ENCODE measurements around the gene DECR2. TPM values are rescaled to one million over a fixed set of nuclear protein-coding genes. Genes with fewer than 3 reads are reported as not detected.

Gene DECR2
- total and polyA plus RNA-seq, 2 experiments from 2014 or later = 54.5 to 80.5 TPM

DNA sequence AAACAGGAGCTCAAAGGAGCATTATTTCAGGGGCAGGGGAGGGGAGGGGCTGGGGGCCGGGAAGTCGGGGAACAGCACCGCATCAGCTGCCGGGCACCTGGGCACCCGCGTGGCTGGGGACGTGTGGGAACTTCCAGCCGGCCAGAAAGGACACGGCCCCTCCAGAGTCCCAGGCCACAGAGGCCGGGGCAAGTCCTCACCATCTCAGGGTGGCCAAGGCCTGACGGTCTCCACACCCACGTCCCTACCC, 21.0 kb upstream of the DECR2 start:
- H3K9me2 ChIP-seq (replicated peaks; ENCODE audit: insufficient read depth) = no peaks in the 10 kb centered on the region
- peaks cover 29% of the 10 kb centered on the region for H3K79me2 ChIP-seq
- TF ChIP-seq EZH2 (IDR thresholded peaks at IDR 0.05; ENCODE audit: borderline replicate concordance) = no peak
- no peak for TF ChIP-seq EZH2phosphoT487 (IDR thresholded peaks at IDR 0.05; ENCODE audit: low read depth, severe bottlenecking, unreplicated experiment)
- no peak for TF ChIP-seq CTCF (IDR thresholded peaks at IDR 0.05; ENCODE audit: poor library complexity)
- no peak for DNase-seq (ENCODE audit: low spot score)
- H3K4me3 ChIP-seq = peak overlapping the region; percentile 96
- peaks cover 29% of the 10 kb centered on the region for H3K4me1 ChIP-seq (ENCODE audit: insufficient read depth)
- peak overlapping the region; percentile 60 for H2AFZ ChIP-seq
- no peaks in the 10 kb centered on the region for H3K9me3 ChIP-seq (ENCODE audit: low read depth)
- H3K36me3 ChIP-seq (replicated peaks; ENCODE audit: insufficient read depth, low read depth) = no peaks in the 10 kb centered on the region
- H4K20me1 ChIP-seq (ENCODE audit: insufficient read depth, poor library complexity, severe bottlenecking) = peaks cover 8% of the 10 kb centered on the region
- WGBS (ENCODE audit: low lambda C conversion rate, missing lambda C conversion rate) = 0% methylated on average over 3 of the region's 12 CpGs
- H3K4me2 ChIP-seq = peak overlapping the region; percentile 97
- peak overlapping the region; percentile 96 for H3K27ac ChIP-seq
- H3K27me3 ChIP-seq = no peaks in the 10 kb centered on the region

DNA sequence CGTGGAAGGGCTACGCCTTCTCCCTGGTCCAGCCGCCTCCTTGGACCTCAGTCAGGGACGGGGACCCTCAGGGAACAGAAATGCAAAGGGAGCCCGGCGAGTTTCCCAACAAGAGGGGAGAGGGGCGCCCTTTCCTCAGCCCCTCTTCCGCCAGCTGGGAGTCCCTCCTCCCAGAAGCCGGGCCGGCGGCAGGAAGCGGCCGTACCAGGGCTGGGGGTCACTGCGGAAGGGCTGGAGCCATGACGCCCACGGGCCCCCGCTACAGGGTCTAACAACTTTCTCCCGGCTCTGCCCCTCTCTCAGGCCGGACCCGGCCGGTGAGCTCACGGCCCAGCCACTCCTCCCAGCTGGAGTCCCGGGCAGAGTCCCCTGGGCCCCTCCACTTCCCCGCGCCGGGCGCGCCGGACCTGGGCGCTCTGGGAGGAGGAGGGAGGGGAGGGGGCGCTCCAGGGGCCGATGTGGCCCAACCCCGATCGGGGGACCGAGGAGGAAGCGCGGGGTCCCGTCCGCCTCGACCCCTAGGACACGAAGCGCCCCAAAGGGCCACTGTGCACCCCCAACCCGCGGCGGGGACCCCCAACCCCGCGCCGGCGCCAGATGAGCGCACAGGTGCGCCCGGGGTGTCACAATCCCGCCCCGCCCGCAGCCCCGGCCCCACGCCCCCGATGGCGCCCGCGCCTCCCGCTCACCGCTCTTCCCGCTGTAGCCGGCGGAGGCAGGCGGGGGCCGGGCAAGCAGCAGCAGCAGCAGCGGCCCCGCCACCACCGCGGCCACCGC, 20.5 kb upstream of the DECR2 start:
- 0% methylated on average over 6 of the region's 73 CpGs for WGBS (ENCODE audit: low lambda C conversion rate, missing lambda C conversion rate)
- no peaks in the 10 kb centered on the region for H3K27me3 ChIP-seq
- peak overlapping the region; percentile 96 for H3K4me3 ChIP-seq
- H3K27ac ChIP-seq = peak overlapping the region; percentile 96
- H2AFZ ChIP-seq = peak overlapping the region; percentile 60
- no peaks in the 10 kb centered on the region for H3K9me2 ChIP-seq (replicated peaks; ENCODE audit: insufficient read depth)
- no peaks in the 10 kb centered on the region for H3K36me3 ChIP-seq (replicated peaks; ENCODE audit: insufficient read depth, low read depth)
- H3K9me3 ChIP-seq (ENCODE audit: low read depth) = no peaks in the 10 kb centered on the region
- H4K20me1 ChIP-seq (ENCODE audit: insufficient read depth, poor library complexity, severe bottlenecking) = peaks cover 8% of the 10 kb centered on the region
- DNase-seq (ENCODE audit: low spot score) = peak; percentile 78
- peak overlapping the region; percentile 97 for H3K4me2 ChIP-seq
- peaks cover 31% of the 10 kb centered on the region for H3K79me2 ChIP-seq
- peaks cover 29% of the 10 kb centered on the region for H3K4me1 ChIP-seq (ENCODE audit: insufficient read depth)
- TF ChIP-seq CTCF (IDR thresholded peaks at IDR 0.05; ENCODE audit: poor library complexity) = no peak
- no peak for TF ChIP-seq EZH2phosphoT487 (IDR thresholded peaks at IDR 0.05; ENCODE audit: low read depth, severe bottlenecking, unreplicated experiment)
- TF ChIP-seq EZH2 (IDR thresholded peaks at IDR 0.05; ENCODE audit: borderline replicate concordance) = no peak

GRCh38 chr16:381789-382717, 19.6 kb upstream of the DECR2 start, which contains the start of gene PGAP6:
Gene PGAP6 (minus strand): TSS chr16:381978. CDS start chr16:381821, 157 bp downstream.
- Histone ChIP-seq H3K79me2 (peaks cover 31% of the 10 kb centered on the region), H3K4me2 (peak within 1 kb of the TSS; percentile 98), H4K20me1 (ENCODE audit: insufficient read depth, poor library complexity, severe bottlenecking) (peaks cover 8% of the 10 kb centered on the region), H3K4me1 (ENCODE audit: insufficient read depth) (peaks cover 30% of the 10 kb centered on the region), H3K27ac (peak within 1 kb of the TSS; percentile 96), H3K4me3 (peak within 1 kb of the TSS; percentile 98), H3K27me3 (no peaks in the 10 kb centered on the region), H3K9me3 (ENCODE audit: low read depth) (no peaks in the 10 kb centered on the region), H2AFZ (peak within 1 kb of the TSS; percentile 63), H3K36me3 (replicated peaks; ENCODE audit: insufficient read depth, low read depth) (no peaks in the 10 kb centered on the region), H3K9me2 (replicated peaks; ENCODE audit: insufficient read depth) (no peaks in the 10 kb centered on the region)
- DNase-seq (ENCODE audit: low spot score) = peak; percentile 89
- 2% methylated on average over 35 of the region's 123 CpGs for WGBS (ENCODE audit: low lambda C conversion rate, missing lambda C conversion rate)
- no peak for TF ChIP-seq CTCF (IDR thresholded peaks at IDR 0.05; ENCODE audit: poor library complexity)
- no peak for TF ChIP-seq EZH2phosphoT487 (IDR thresholded peaks at IDR 0.05; ENCODE audit: low read depth, severe bottlenecking, unreplicated experiment)
- TF ChIP-seq EZH2 (IDR thresholded peaks at IDR 0.05; ENCODE audit: borderline replicate concordance) = no peak
